HG03103 (cell line): ENCODE data around the gene PER2.

ENCODE experiments used
- ATAC-seq: cut with Tn5 transposase; IDR thresholded peaks from one replicate; pipeline ENCODE4 v1.9.1; 2021; ENCODE audit warnings: low read depth; ENCODE audit not compliant: unreplicated experiment

PER2 gene

DNA sequence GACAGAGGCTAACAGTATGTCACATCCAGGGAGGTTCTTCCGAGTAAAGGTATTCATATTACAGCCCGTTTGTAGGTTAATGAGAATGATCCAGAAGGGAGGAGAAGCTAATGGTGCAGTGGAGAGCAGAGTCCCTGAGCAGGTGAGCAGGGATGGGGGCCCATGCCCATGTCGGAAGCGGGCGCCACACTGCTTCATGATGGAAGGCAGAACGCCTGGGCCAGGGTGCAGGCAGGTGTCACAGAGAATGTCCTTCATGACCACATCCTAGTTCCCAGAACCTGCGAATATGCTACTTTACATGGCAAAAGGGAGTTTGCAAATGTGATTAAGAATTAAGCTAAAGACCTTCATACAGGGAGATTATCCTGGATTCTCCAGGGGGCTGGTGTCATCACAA, 52.6 kb downstream of the PER2 start:
- no peak for ATAC-seq

DNA sequence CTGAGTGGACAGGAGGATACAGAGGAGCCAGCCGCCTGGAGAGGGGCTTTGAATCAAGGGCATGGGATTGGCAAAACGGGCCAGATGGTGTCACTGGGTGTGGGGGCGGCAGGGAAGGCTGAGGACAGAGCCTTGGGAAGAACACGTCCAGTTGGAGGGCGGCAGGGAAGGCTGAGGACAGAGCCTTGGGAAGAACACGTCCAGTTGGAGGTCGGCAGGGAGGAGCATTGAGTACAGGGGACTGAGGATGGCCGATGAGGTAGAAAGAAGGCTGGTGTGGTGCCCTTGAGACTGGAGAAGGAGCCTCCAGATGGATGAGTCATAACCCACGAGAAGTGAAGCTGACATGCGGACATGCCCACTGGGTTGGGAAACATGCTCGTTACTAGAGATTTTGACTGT, 53.1 kb downstream of the PER2 start:
- ATAC-seq = no peak

DNA sequence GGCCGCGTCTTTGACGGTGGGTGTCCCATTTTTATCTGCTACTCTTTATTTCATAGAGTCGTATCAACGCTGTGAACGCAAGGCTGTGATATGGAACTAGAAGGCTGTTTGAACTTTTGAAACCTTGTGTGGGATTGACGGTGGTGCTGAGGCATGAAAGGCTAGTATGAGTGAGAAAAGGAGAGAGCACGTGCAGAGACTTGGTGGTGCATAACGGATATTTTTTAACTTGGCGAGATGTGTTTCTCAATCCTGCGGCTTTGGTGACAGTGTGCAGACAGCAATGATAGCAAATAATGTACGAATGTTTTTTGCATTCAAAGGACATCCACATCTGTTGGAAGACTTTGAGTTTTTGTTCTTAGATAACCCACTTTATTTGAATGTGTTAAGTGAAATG, 54.8 kb downstream of the PER2 start:
- ATAC-seq = no peak

DNA sequence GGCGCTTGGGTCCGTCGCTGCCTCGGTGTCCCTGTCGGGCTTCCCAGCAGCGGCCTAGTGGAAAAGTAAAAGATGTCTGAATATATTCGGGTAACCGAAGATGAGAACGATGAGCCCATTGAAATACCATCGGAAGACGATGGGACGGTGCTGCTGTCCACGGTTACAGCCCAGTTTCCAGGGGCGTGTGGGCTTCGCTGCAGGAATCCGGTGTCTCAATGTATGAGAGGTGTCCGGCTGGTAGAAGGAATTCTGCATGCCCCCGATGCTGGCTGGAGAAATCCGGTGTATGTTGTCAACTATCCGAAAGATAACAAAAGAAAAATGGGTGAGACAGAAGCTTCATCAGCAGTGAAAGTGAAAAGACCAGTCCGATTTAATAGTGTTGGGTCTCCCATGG, 56.6 kb downstream of the PER2 start:
- no peak for ATAC-seq

DNA sequence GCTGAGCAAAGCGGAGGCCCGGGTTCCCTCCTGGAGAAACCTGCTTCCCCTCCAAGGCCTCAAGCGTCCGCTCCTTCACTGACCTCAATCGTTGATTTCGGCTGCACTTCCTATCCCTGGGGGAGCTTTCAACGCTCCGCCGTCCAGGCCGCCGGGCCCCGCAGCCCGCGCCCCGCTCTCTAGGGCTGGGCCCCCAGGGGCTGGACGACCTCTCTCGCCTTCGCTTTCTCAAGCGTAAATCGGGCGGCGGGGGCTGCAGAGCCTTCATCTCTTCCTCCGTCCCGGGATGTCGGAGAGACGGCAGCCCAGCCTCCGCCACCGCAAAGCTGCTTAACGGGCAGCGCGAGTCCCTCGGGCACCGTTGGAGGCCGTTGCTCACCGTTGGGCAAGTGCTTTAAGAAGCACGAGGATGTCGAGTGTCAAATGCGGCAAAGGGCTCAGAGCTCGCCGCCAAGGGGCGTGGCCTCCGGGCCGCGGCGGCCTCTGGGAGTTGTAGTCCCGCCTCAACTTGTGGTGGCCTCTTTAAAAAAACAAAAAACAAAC, 57.1 kb downstream of the PER2 start:
- ATAC-seq = no peak

DNA sequence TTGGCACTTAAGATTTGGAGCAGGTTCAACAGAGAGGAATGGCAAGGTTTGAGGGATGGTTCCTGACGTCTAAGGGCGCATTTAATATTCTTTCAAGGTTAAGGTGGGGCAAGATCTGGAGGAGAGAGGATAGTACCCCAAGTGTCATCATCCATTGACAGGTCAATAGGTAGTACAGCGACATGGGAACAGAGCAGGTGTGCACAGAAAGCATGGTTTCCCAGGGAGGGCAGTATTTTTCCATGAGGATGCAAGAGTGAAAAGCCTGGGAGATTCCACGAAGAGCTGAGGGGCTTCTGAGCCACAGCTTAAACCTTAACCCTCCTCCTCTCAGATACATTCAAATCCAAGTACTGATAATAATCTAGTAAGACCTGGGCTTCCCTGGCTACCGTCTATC, 57.7 kb downstream of the PER2 start:
- ATAC-seq = no peak

DNA sequence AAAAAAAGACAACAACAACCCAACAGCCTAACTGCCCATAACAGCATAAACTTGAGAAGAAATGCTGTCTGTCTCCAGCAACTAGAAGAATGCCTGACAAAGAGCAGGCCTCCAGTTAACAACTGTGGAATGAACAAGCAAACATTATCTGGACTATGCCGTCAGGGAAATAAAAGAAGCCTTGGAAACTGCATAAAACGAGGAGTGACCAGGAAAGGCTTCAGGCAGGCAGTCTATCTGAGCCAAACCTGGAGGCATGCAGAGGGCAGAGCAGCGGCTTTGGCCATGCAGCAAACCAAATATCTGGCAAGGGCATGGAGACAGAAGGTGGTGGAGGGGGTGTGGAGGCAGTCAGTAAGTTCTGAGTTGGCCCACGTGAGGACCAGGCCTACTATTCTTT, 59.7 kb downstream of the PER2 start:
- no peak for ATAC-seq

DNA sequence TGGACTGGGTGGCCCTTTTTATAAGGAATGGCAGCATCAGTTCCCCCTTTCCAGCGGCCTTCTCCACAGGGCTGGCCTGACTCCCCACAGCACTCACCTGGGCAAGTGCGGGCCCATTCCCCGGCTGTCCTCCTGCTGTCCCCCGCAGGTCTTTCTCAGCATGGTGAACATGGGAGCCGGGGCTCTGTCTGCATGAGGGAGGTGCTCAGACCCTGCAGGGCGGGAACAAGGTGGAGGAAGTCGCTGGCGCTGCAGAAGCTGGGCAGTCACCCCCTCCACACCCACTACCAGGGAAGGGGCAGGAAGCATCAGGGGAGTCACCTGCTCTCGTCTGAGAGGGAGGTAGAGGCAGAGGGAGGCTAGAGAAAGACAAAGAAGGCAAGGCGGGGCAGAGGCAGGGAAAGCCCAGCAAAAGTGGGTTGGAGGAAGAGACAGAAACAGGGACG, 60.8 kb downstream of the PER2 start:
- no peak for ATAC-seq

DNA sequence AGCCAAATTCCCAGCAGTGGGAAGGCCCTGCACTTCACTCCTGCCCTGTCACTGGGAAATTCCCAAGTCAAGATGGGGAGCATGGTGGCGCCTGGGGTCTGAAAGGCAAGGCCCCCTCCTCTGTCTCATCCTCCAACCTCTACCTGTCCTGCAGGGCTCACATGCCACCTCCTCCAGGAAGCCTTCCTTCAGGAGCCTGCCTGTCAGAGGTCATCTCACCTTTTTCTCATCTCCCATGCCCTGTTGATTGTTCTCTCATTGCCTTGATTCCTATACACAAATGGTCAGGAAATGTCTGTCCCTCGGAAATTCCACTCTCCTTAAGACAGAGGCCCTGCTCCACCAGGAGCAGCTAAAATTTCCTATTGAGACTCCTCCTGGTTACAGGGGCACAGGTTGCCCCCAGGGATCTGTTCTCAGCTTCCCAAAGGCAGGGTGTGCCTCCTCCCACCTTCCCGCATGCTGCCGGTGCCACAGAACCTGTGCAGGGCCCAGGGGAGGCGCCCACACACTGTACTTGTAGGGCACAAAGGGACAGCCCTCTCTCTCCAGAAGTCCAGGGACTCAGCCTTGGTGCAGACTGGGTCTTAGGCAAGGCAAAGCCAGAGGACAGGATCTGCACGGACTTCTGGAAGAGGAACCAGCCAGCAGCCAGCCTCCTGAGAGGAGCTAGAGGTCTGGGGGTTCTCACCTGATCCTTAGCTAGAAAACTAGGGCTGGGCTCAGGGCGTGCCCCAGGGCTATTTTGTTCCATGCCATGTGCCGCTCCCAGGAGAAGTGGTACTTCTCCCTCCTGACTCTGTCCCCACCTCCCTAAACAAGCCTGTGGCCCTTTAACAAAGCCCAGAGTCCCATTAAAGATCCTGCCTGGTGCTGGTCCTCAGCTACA, 61.5 kb downstream of the PER2 start:
- ATAC-seq = no peak

DNA sequence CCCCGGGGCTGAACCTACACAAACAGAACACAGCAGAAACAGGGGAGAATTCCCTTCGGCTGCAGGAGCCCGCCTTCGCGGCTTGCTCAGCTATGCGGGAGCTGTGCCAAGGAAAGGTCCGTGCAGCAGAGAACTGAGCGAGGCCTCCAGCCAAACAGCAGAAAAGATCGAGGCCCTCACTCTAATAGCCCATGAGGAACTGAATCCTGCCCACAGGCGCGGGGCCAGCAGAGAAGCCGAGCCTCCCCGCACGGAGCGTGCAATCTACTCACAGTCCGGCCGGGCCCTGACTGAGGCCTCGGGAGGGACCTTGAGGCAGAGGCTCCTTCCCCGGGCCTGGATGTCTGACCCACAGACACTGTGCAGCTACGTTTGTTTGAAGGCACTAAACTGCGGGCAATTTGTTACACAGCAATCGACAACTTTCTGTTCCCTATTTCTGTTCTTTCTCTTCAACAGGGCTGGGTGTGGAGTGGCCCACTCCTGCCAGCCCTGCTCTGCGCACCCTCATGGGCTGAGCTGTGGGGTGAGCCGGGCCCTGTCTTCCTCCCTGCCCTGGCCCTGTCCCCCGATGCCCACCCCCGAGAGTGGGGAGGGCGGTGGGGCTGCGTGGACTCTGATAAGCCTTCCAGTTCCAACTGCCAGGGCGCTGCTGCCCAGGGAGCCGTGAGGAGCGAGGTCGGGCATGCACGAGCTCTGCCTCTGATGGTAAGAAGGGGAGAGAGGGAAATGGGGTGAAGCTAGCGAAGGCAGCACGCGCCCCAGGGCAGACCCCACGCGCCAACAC, 62.3 kb downstream of the PER2 start:
- no peak for ATAC-seq

DNA sequence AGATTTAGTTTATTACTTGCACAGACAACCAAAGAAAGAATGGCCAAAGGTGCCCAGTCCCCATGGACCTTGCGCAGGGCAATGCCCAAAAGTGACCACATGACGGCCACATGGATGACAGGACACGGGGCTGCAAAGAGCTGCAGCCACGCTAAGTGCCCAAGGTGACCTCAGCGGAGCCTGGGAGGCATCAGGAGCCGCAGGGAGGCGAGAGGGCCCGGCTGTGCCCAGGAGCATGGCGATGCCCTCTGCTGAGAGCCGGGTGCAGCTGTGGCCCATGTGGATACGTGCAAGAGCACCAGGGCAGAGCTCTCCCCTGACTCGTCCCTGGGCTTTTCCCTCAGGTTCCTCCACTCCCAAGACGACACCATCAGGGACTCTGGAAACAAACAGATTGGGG, 63.3 kb downstream of the PER2 start:
- no peak for ATAC-seq

DNA sequence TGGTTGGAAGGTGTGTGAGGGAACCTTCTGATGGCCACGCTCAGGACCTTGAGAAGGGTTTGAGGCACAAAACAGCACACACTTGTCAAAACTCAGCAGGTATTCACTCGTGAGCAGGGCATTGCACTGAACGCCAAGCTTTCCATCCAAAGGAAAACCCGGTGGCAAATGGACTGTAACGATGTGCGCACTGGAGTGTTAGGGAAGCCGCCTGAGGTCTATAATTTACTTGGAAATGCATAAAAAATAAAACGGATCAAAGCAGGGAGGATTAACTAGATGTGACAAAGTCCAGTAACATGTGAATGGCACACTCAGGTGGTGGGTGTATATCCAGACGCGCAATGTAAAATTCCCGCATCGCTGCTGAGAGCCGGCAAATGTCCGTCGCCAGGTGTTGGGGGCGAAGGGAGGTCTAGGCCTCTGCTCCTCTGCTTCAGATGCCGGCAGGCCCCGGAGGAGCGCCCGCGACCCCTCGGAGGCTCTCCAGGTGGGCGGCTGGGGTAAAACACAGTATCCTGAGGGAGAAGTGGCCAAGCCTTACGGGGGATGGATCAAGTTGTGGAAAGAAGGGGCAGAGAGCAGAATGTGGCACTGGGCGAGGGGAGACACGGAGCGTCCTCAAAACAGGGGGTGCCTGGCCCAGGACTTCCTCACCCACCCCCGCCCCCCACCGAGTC, 63.9 kb downstream of the PER2 start:
- no peak for ATAC-seq

DNA sequence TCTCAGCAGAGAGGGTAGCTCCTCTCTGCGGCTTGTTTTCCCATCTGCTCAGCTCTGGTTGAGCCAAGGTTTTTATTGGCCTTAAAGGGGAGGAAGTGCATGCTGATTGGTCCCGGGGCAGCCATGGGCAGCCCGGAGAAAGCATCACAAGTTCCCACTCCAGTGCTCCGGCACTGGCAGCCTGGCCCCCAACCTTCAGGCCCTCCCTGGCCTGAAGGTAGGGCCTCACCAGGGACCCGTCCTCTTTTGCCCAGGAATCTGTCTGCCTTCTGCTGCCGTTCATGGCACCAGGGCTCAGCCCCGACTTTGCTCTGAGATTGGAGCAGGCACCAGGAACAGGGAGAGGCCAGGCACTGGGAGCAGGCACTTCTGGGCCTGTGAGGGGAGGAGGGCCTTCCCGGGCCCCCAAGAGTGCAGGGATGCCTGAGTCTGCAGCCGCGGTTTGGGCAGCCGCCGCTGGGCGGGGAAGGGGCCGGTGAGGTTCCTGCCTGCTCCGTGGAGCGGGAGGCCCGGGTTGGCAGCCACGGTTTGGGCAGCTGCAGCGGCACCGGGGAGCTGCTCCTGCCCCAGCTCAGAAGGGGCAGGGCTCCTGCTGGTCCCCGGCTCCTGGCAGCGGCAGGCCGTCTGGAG, 67.4 kb downstream of the PER2 start:
- no peak for ATAC-seq

DNA sequence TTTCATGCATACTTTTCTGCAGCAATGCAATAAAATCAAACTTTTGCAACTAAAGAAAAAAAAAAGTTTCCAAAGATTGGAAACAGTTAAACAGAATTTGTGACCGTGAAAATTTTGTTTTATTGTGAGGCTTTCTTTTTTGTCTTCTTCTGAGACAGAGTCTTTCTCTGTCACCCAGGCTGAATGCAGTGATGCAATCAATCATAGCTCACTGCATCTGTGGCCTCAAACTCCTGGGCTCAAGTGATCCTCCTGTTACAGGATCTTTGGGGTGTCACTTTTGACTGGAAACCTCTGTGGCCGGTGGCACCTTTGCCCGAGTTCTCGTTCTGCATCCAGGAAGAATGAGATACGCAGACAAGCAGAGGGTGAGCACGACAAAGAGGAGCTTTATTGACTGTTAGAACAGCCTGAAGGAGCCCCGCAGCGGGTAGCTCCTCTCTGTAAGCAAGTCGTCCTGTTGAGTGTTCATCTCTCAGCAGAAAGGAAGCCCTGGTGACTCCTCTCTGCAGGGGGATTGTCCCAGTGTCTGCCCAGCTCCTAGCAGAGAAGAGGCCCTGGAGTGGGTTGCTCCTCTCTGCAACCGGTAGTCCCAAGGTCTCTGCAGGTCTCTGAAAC, 68.0 kb downstream of the PER2 start:
- no peak for ATAC-seq

DNA sequence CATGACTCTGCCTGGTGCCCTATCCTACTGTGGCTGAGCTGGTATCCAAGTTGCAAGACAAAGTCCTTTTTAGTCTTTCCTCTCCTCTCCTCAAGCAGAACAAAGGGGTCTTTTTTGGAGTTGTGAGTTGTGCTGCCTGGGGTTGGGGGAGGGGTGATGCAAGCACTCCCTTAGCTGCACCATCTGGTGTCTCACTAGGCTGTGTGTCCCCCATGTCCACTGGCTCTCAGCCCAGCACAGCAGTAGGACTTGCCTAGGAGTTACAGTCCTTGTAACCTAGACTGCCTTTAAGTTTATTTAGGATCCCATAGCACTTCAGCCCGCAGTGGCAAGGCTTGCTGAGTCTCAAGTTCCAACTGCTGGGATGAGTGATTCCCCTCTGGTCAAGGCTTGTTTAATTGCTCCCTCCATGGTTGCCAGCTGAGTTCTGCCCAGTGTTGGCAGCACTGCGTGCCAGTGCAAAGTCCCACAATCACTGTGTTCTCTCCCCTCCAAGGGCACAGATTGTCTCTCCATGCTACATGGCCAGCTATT, 71.7 kb downstream of the PER2 start:
- no peak for ATAC-seq

DNA sequence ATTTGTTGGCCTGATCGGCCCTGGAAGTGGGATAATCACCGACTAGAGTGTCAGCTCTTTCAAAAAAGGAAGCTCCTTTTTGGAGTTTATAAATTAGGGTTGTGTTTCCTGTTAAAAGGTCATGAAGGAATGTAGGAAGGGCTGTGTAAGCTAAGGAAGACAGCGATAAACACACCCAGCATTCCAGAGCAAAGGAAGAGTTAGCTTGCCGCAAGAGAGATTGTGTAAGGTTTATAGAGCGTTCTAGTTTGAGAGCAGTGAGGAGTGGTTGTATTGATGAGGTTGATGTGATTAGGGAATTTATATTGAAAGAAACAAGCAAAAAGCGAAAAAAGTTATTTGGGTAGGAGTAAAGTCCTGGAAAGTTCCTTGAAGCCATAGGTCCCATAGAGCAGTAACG, 81.4 kb downstream of the PER2 start:
- no peak for ATAC-seq

DNA sequence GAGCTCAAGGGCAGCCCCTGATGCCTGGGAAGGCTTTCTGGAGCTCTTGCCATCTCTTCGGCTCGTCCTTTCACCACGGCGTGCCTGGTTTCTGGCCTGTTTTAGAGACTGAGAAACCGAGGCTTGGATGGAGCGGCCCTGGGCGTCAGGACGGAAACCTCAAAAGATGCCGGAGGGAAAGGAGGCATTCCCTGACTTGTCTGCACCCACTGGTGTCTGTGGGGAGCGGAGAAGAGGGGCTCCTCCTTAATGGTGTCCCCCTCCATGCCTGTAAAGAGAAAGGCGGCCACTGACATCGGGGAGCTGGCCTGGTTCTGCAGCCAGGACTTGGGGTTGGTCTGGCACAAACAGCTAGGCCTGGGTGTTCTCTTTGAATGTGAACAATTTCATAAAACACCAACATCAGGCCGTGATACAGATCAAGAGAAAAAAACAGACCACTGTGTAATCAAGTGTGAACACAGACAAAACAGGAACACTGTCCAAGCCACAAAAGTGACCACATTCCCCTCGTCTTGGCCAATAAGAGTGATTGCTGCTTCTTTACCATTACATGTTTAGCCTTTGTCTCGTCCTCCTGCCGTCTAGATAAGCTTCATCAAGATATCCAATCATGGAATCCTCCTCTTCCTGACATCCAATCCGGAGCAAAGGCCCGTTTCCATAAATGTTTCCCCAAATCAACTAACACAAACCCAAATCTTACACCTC, 84.3 kb downstream of the PER2 start:
- peak; percentile 3 for ATAC-seq

DNA sequence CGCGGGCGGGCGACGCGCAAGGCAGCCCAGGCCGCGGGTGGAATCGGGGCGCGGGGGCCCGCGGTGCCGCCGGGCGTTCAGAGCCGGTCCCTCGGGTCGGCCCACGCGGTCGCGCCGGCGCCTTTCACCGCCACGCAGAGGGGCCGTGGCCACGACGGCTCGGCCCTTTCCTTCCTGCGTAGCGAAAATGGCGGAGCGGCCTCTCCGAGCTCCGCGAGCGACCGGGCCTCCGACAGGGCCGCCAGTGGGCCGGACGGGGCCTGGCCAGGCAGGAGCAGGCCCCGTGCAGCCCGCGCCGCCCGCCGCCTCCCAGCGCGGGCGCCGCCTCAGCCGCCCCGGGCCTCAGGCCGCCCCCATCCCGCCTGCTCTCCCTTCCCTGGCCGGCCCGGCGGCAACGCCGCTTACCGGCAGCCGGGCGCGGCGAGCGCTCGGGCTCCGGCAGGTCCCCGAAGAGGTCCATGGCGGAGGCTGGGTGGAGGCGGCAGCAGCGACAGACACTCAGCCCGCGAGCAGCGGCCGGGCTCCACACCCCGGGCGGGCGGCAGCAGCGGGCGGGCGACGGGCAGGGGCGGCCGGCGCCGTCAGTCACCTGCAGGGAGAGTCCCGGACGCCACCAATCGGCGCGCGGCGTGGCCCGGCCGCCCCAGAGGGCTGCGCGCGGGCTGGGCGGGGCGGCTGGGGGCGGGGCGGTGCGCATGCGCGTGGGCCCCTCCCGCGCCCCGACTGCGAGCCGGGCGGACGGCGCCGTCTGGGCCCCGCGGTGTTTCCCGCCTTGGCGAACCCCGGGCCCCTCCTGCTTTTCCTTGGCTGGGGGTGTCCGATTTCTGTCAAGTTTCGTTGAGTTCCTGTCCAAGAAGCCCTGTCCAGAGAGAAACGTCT, 85.1 kb downstream of the PER2 start, which contains the start of gene ILKAP:
TSS of gene ILKAP (minus strand) at position 602 of the 879 bp plus-strand sequence. CDS start at position 460, 142 bp downstream.
- peak; percentile 94 for ATAC-seq
